A549 treated with DMSO at 1 μM for 4 hours (cell line): ENCODE data around the gene OR1G1. TPM values are rescaled to one million over a fixed set of nuclear protein-coding genes. Genes with fewer than 3 reads are reported as not detected.

Experiments used
- total RNA-seq: library from RNA; stranded (reverse); fragments of 200-300 nt; extraction: Qiagen RNA extraction; gene quantifications from 5 replicates; pipeline ENCODE4 v1.2.3, GENCODE V29; 2022; ENCODE audit warnings: low read depth

The OR1G1 gene
- total RNA-seq: not detected in 5 replicates

GRCh38 chr17:3127451-3127850 is at the start of gene OR1G1:
Gene OR1G1, minus strand, starts transcription at chr17:3127551. Its CDS starts 0 bp downstream, at chr17:3127551.

GRCh38 chr17:3104322-3104721 is 23.0 kb downstream of the OR1G1 start, which contains the start of gene OR1D2:
Gene OR1D2, minus strand, starts transcription at chr17:3104422. Its CDS starts 11,426 bp downstream, at chr17:3092996.

Other genes with a start within 250 kb of the OR1G1 start
- gene OR1D5, start 63.9 kb downstream of the OR1G1 start, total RNA-seq: not detected in 5 replicates
- not detected in 5 replicates for gene OR1D2, start 23.1 kb downstream of the OR1G1 start, total RNA-seq
- gene OR1A2, start 70.0 kb upstream of the OR1G1 start, total RNA-seq: not detected in 5 replicates
- not detected in 5 replicates for gene OR1A1, start 80.1 kb upstream of the OR1G1 start, total RNA-seq
- not detected in 5 replicates for gene OR3A1, start 170.8 kb upstream of the OR1G1 start, total RNA-seq